Left renal pelvis (tissue), 4 donors: ENCODE measurements around the gene PARK7. TPM values are rescaled to one million over a fixed set of nuclear protein-coding genes. Genes with fewer than 3 reads are reported as not detected.

Source experiments
- polyA plus RNA-seq, 4 donors: library from polyadenylated mRNA; unstranded; fragments of 120-200 nt; gene quantifications; one replicate each; pipeline ENCODE4 v1.2.1, GENCODE V29; 2013; ENCODE audit not compliant: insufficient read length in 4 of 4

PARK7 gene
- polyA plus RNA-seq, 4 donors = 267 to 365 (median 318) TPM

Other genes with a start within 250 kb of the PARK7 start
- 100 to 1,000 TPM; 100 to 116 (median 104) TPM for gene VAMP3, start 190.4 kb upstream of the PARK7 start, polyA plus RNA-seq
- gene PER3, start 177.4 kb upstream of the PARK7 start, polyA plus RNA-seq = 10 to 100 TPM; 13.0 to 22.5 (median 13.9) TPM
- under 1 TPM in 1 of 4 donors, not detected in 3; 0.24 TPM for gene UTS2, start 108.6 kb upstream of the PARK7 start, polyA plus RNA-seq
- gene TNFRSF9, start 20.9 kb upstream of the PARK7 start, polyA plus RNA-seq = under 1 TPM; 0.07 to 0.17 (median 0.11) TPM
- 10 to 100 TPM; 13.8 to 24.4 (median 23.0) TPM for gene ERRFI1, start 64.6 kb downstream of the PARK7 start, polyA plus RNA-seq